Smooth muscle cell (in vitro differentiated cells): ENCODE data around the gene UCK2. TPM values are rescaled to one million over a fixed set of nuclear protein-coding genes. Genes with fewer than 3 reads are reported as not detected.

Experiments used
- DNase-seq: peaks from one replicate; lab custom pipeline; 2025; ENCODE audit not compliant: unreplicated experiment; lab: John Stamatoyannopoulos, UW
- H2AFZ ChIP-seq: fragments of 200-600 bp; sonication (generic); 2 replicates; pipeline ENCODE4 v1.6.0; 2016; ENCODE audit warnings: antibody characterized with exemption, low read depth, mild to moderate bottlenecking
- H3F3A ChIP-seq: fragments of 200-600 bp; sonication (generic); 2 replicates; pipeline ENCODE4 v1.6.0; 2017; ENCODE audit warnings: antibody characterized with exemption, low read depth
- H3K27ac ChIP-seq: fragments of 200-600 bp; sonication (generic); 2 replicates; pipeline ENCODE4 v1.5.1; 2016; ENCODE audit warnings: low read depth, mild to moderate bottlenecking
- H3K27me3 ChIP-seq: fragments of 200-600 bp; sonication (generic); 2 replicates; pipeline ENCODE4 v1.6.1; 2016; ENCODE audit warnings: low read depth, mild to moderate bottlenecking
- H3K36me3 ChIP-seq: fragments of 200-600 bp; sonication (generic); 2 replicates; pipeline ENCODE4 v1.5.1; 2016; ENCODE audit warnings: low read depth
- H3K4me1 ChIP-seq: fragments of 200-600 bp; sonication (generic); 2 replicates; pipeline ENCODE4 v1.5.1; 2016; ENCODE audit warnings: low read depth
- H3K4me2 ChIP-seq: fragments of 200-600 bp; sonication (generic); 2 replicates; pipeline ENCODE4 v1.6.0; 2016; ENCODE audit warnings: mild to moderate bottlenecking
- H3K4me3 ChIP-seq: fragments of 200-600 bp; sonication (generic); 2 replicates; pipeline ENCODE4 v1.5.1; 2016; ENCODE audit warnings: mild to moderate bottlenecking
- H3K79me2 ChIP-seq: fragments of 200-600 bp; sonication (generic); 2 replicates; pipeline ENCODE4 v1.6.0; 2016; ENCODE audit warnings: low read depth, mild to moderate bottlenecking
- H3K9ac ChIP-seq: fragments of 200-600 bp; sonication (generic); 2 replicates; pipeline ENCODE4 v1.6.0; 2016; ENCODE audit warnings: low read depth
- H3K9me3 ChIP-seq: fragments of 200-600 bp; sonication (generic); replicated peaks from 2 replicates; pipeline ENCODE4 v1.5.1; 2016; ENCODE audit warnings: low read depth
- H4K20me1 ChIP-seq: fragments of 200-600 bp; sonication (generic); 2 replicates; pipeline ENCODE4 v1.6.0; 2016; ENCODE audit warnings: low read depth
- CTCF ChIP-seq: fragments of 200-600 bp; sonication (generic); IDR thresholded peaks from 2 replicates; pipeline ENCODE4 v1.5.1; 2017; ENCODE audit warnings: borderline replicate concordance, mild to moderate bottlenecking, antibody characterized with exemption; ENCODE audit not compliant: insufficient read depth, poor library complexity, severe bottlenecking
- WGBS: methylation state at CpG from one replicate; pipeline ENCODE4 v1.1.7; 2016; ENCODE audit warnings: low lambda C conversion rate; 5-methylcytosine and 5-hydroxymethylcytosine counted together
- polyA plus RNA-seq: library from polyadenylated mRNA; unstranded; fragments of >200 nt; fragmentation: Nextera tagmentation; extraction: Ambion mirVana; gene quantifications from 2 replicates; pipeline ENCODE4 v1.2.1, GENCODE V29; 2016
- total RNA-seq: library from RNA; depleted of rRNA; stranded (reverse); fragments of >200 nt; gene quantifications from 2 replicates; pipeline ENCODE4 v1.2.3, GENCODE V29; 2014

UCK2 gene
- total and polyA plus RNA-seq, 2 experiments from 2014 or later = 32.6 to 39.5 TPM

GRCh38 chr1:165807613-165808012, 19.8 kb upstream of the UCK2 start:
- H3K9ac ChIP-seq = no peak overlapping the region
- TF ChIP-seq CTCF = no peak
- no peak for DNase-seq
- no peak overlapping the region for H3K4me3 ChIP-seq
- peaks cover 3% of the 10 kb centered on the region for H3K27me3 ChIP-seq
- H3K79me2 ChIP-seq = no peaks in the 10 kb centered on the region
- H3K4me1 ChIP-seq = no peaks in the 10 kb centered on the region
- H3K9me3 ChIP-seq = no peaks in the 10 kb centered on the region
- no peaks in the 10 kb centered on the region for H4K20me1 ChIP-seq
- H3F3A ChIP-seq = no peaks in the 10 kb centered on the region
- H3K27ac ChIP-seq = no peak overlapping the region
- H3K4me2 ChIP-seq = no peak overlapping the region
- H3K36me3 ChIP-seq = no peaks in the 10 kb centered on the region
- H2AFZ ChIP-seq = no peak overlapping the region

GRCh38 chr1:165815725-165816124, 11.7 kb upstream of the UCK2 start:
- H3F3A ChIP-seq = no peaks in the 10 kb centered on the region
- no peaks in the 10 kb centered on the region for H3K36me3 ChIP-seq
- H3K9ac ChIP-seq = no peak overlapping the region
- H4K20me1 ChIP-seq = no peaks in the 10 kb centered on the region
- 10% methylated on average over 3 of the region's 3 CpGs for WGBS
- H2AFZ ChIP-seq = no peak overlapping the region
- DNase-seq = no peak
- no peaks in the 10 kb centered on the region for H3K79me2 ChIP-seq
- no peak overlapping the region for H3K4me2 ChIP-seq
- no peaks in the 10 kb centered on the region for H3K4me1 ChIP-seq
- TF ChIP-seq CTCF = no peak
- no peak overlapping the region for H3K4me3 ChIP-seq
- no peaks in the 10 kb centered on the region for H3K27me3 ChIP-seq
- no peaks in the 10 kb centered on the region for H3K9me3 ChIP-seq
- H3K27ac ChIP-seq = no peak overlapping the region

- Histone ChIP-seq H3K4me3 (no peak overlapping the region), H3K9me3 (no peaks in the 10 kb centered on the region), H3K9ac (no peak overlapping the region), H3F3A (no peaks in the 10 kb centered on the region), H3K27ac (no peak overlapping the region), H3K36me3 (no peaks in the 10 kb centered on the region), H3K27me3 (no peaks in the 10 kb centered on the region), H2AFZ (no peak overlapping the region), H4K20me1 (no peaks in the 10 kb centered on the region), H3K4me2 (no peak overlapping the region), H3K79me2 (no peaks in the 10 kb centered on the region), H3K4me1 (no peaks in the 10 kb centered on the region)
- no peak for TF ChIP-seq CTCF
- 68% methylated on average over 3 of the region's 3 CpGs for WGBS
- no peak for DNase-seq
Measured at GRCh38 chr1:165816157-165816556, 11.3 kb upstream of the UCK2 start.

- H3K9me3 ChIP-seq = no peaks in the 10 kb centered on the region
- H3K4me2 ChIP-seq = peak overlapping the region; percentile 23
- H3F3A ChIP-seq = no peaks in the 10 kb centered on the region
- H3K27me3 ChIP-seq = no peaks in the 10 kb centered on the region
- no peak for DNase-seq
- no peak for TF ChIP-seq CTCF
- no peak overlapping the region for H3K9ac ChIP-seq
- no peaks in the 10 kb centered on the region for H3K79me2 ChIP-seq
- WGBS = 36% methylated on average over 13 of the region's 13 CpGs
- no peaks in the 10 kb centered on the region for H4K20me1 ChIP-seq
- H3K4me3 ChIP-seq = no peak overlapping the region
- H3K27ac ChIP-seq = no peak overlapping the region
- no peaks in the 10 kb centered on the region for H3K36me3 ChIP-seq
- no peak overlapping the region for H2AFZ ChIP-seq
- H3K4me1 ChIP-seq = no peaks in the 10 kb centered on the region
Measured at GRCh38 chr1:165816826-165817497, 10.5 kb upstream of the UCK2 start.
